Endothelial cell of umbilical vein (primary cell): ENCODE data around the gene TM4SF5. TPM values are rescaled to one million over a fixed set of nuclear protein-coding genes. Genes with fewer than 3 reads are reported as not detected.

Experiments used
- BruUV-seq: library from RNA; stranded (reverse); fragments of 400-500 nt; replicated peaks from 2 replicates; lab custom pipeline; 2021; lab: Mats Ljungman, UMichigan
- CTCF ChIA-PET: fragments of 300-600, 350-600 bp; sonication (Branson Sonifier 250); formaldehyde crosslinking; loops from one replicate; lab custom pipeline; 2021; ENCODE audit warnings: antibody characterized with exemption, inconsistent platforms; lab: Charles Lee
- POLR2A ChIA-PET: fragments of 300-600, 350-600 bp; sonication (Branson Sonifier 250); formaldehyde crosslinking; loops from one replicate; lab custom pipeline; 2021; ENCODE audit warnings: antibody characterized with exemption, inconsistent platforms; lab: Charles Lee
- DNase-seq: peaks from one replicate; pipeline ENCODE4 v3.0.0-alpha.2; 2011; ENCODE audit warnings: low read depth, low spot score
- FAIRE-seq: peaks from 2 replicates; lab custom pipeline; 2011; peaks lifted over from hg19 to GRCh38; lab: Jason Lieb, UNC
- H2AFZ ChIP-seq: 2 replicates; pipeline ENCODE4 v1.6.0; 2012; ENCODE audit warnings: low read depth, low read length, control low read depth, inconsistent platforms
- H3K27ac ChIP-seq: 2 replicates; pipeline ENCODE4 v1.5.1; 2011; ENCODE audit warnings: low read depth, mild to moderate bottlenecking, control low read depth, low read length, moderate library complexity; ENCODE audit not compliant: insufficient read depth
- H3K27me3 ChIP-seq, 2 experiments: 2 replicates each; pipeline versions ENCODE4 v1.6.0 to v1.6.1; 2011; ENCODE audit warnings: low read length in 2 of 2, mixed read lengths in 1 of 2; ENCODE audit not compliant: control insufficient read depth in 2 of 2, insufficient read depth in 2 of 2
- H3K36me3 ChIP-seq, 2 experiments: 2 replicates in 1 of 2; 3 replicates in 1 of 2; pipeline ENCODE4 v1.5.1; 2011; ENCODE audit warnings: low read length in 2 of 2, mild to moderate bottlenecking in 1 of 2, moderate library complexity in 1 of 2; ENCODE audit not compliant: control insufficient read depth in 2 of 2, insufficient read depth in 2 of 2; ENCODE audit errors: extremely low read depth in 1 of 2
- H3K4me1 ChIP-seq: 3 replicates; pipeline ENCODE4 v1.5.1; 2011; ENCODE audit warnings: mild to moderate bottlenecking, low read length; ENCODE audit not compliant: control insufficient read depth, insufficient read depth; ENCODE audit errors: extremely low read depth
- H3K4me2 ChIP-seq: 2 replicates; pipeline ENCODE4 v1.6.1; 2011; ENCODE audit warnings: low read length, control low read depth, mixed read lengths; ENCODE audit not compliant: insufficient read depth
- H3K4me3 ChIP-seq, 3 experiments: fragments of 200-600 bp in 1 of 3; sonication (generic), shearing (Covaris generic) in 1 of 3; replicated peaks in 1 of 3; 2 replicates each; pipeline ENCODE4 v1.5.1; 2011 to 2016; ENCODE audit warnings: control low read depth in 3 of 3, low read length in 3 of 3, mild to moderate bottlenecking in 2 of 3, inconsistent platforms in 1 of 3, low read depth in 1 of 3, moderate library complexity in 1 of 3; ENCODE audit not compliant: insufficient read depth in 1 of 3
- H3K79me2 ChIP-seq: 2 replicates; pipeline ENCODE4 v1.6.0; 2012; ENCODE audit warnings: low read length, inconsistent platforms; ENCODE audit not compliant: control insufficient read depth, insufficient read depth
- H3K9ac ChIP-seq: replicated peaks from 2 replicates; pipeline ENCODE3; 2011; ENCODE audit warnings: low read length, control low read depth; ENCODE audit not compliant: insufficient read depth; ENCODE audit errors: extremely low read depth
- H3K9me1 ChIP-seq: replicated peaks from 3 replicates; pipeline ENCODE4 v1.6.0; 2011; ENCODE audit warnings: mild to moderate bottlenecking, low read length; ENCODE audit not compliant: control insufficient read depth, insufficient read depth; ENCODE audit errors: extremely low read depth
- H3K9me3 ChIP-seq: replicated peaks from 2 replicates; pipeline ENCODE4 v1.5.1; 2012; ENCODE audit warnings: low read length, inconsistent platforms; ENCODE audit not compliant: control insufficient read depth, insufficient read depth
- H4K20me1 ChIP-seq: replicated peaks from 2 replicates; pipeline ENCODE3; 2011; ENCODE audit warnings: mild to moderate bottlenecking, low read length; ENCODE audit not compliant: control insufficient read depth, insufficient read depth; ENCODE audit errors: extremely low read depth
- MYC ChIP-seq: IDR thresholded peaks from one replicate; pipeline ENCODE4 v1.6.1; 2011; ENCODE audit warnings: mild to moderate bottlenecking, low read depth, low read length
- POLR2A ChIP-seq: IDR thresholded peaks from 2 replicates; pipeline ENCODE4 v1.6.1; 2012; ENCODE audit warnings: low read depth, mild to moderate bottlenecking, control low read depth, low read length
- POLR2AphosphoS5 ChIP-seq: IDR thresholded peaks from 2 replicates; pipeline ENCODE4 v1.6.1; 2012; ENCODE audit warnings: low read depth, mild to moderate bottlenecking, control low read depth, low read length, moderate library complexity; ENCODE audit not compliant: insufficient read depth
- dilution Hi-C: fragments of 300-500 bp; cut with MboI; formaldehyde crosslinking; loops from one replicate; pipeline ENCODE4 v1.15.0; 2019; ENCODE audit warnings: low sequenced_read_pairs; ENCODE audit not compliant: extremely low pct_ligation_motif_present
- intact Hi-C: fragments of 100-400 bp; cut with micrococcal nuclease; formaldehyde crosslinking; loops from one replicate; pipeline ENCODE4 v1.10.0; 2022
- polyA plus RNA-seq, 4 experiments: library from polyadenylated mRNA; depleted of rRNA in 3 of 4; stranded (reverse) in 3 of 4; unstranded in 1 of 4; fragments of >200 nt; gene quantifications; 2 replicates each; pipeline versions ENCODE4 v1.2.1 to v1.2.3, GENCODE V29; 2011 to 2012; ENCODE audit warnings: missing spikeins in 1 of 4
- total RNA-seq: library from RNA; stranded (reverse); gene quantifications from 2 replicates; pipeline ENCODE4 v1.2.3, GENCODE V29; 2021
- TF ChIP-seq, protein P1 (sequence below): IDR thresholded peaks from 2 replicates; pipeline ENCODE4 v1.6.1; 2011; ENCODE audit not compliant: insufficient read depth, insufficient read length

Gene TM4SF5
- total and polyA plus RNA-seq, 2 donors (not counting 3 experiments of a cell fraction or from before 2014, with no cell fraction given): not detected

DNA sequence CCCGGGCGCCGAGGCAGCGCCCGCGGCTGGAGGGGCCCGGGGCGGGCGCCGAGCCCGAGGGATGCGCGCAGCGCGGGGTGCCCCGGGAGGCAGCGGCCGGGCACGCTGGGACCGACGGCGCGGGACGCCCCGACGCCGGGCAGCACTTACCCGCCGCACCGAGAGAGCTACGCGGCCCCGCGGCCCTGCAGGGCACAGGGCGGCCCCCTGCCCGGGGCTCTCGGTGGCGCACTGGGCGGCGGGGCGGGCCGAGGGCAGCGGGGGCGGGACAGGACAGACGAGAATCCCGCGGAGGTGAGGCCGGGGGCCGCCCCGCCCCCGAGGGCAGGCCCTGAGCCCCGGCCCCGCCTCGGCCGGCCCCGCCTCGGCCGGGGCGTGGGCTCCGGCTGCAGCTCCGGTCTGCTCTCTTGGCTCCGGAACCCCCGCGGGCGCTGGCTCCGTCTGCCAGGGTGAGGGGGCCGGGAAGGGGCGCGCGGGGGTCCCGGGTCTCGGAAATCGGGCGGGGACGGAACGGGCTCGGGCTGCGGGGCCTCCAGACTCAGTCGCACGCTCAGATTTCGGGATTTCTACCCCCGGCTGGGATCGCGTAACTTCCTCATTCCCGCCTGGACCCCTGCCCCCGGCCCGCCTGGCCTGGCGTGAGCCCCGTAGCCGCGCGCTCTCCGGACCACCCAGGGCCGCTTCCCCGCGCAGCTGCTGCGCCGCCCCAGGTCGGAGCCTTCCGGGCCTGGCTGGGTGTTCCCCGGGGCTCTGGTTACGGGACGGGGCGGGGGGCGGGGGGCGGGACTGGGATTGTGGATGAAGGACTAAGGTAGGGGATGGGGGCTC, 35.3 kb downstream of the TM4SF5 start, which contains the start of gene PLD2:
Gene PLD2 (plus strand): TSS at position 376 of the 828 bp plus-strand sequence. CDS start 621 bp downstream, outside the sequence.
- Histone ChIP-seq H3K9me3 (no peaks in the 10 kb centered on the region), H3K27me3 (no peaks in the 10 kb centered on the region), H3K9ac (peak within 1 kb of the TSS; percentile 80), H3K27ac (no peak within 1 kb of the TSS), H3K9me1 (no peaks in the 10 kb centered on the region), H3K4me3 (peak within 1 kb of the TSS; percentile 87 to 96 (median 91)), H4K20me1 (no peaks in the 10 kb centered on the region), H3K4me1 (peaks cover 11% of the 10 kb centered on the region), H2AFZ (peak within 1 kb of the TSS; percentile 98), H3K36me3 (peaks cover 2 to 9% of the 10 kb centered on the region in 2 experiments), H3K79me2 (no peaks in the 10 kb centered on the region), H3K4me2 (peak within 1 kb of the TSS; percentile 97)
- BruUV-seq: no TSS peak
- ChIA-PET POLR2A (interaction anchor here (0.5 to 1.0 kb wide), 3 partner anchors 11 to 69 kb away, joined by 3 to 5 read pairs (median 3); partner anchors contain the start of gene PSMB6), CTCF (interaction anchor here (1.0 to 3.2 kb wide), 8 partner anchors 11 to 97 kb away, joined by 3 to 14 read pairs (median 7); partner anchors contain the start of genes ARRB2, GLTPD2, PSMB6 and VMO1)
- dilution Hi-C loops (no loop called here), intact Hi-C loops (loop anchor here (1.0 kb wide), 1 partner anchor 11 kb away; the partner anchor contains the start of gene PSMB6)
- peak; percentile 74 for DNase-seq
- TF ChIP-seq, protein P1, sequence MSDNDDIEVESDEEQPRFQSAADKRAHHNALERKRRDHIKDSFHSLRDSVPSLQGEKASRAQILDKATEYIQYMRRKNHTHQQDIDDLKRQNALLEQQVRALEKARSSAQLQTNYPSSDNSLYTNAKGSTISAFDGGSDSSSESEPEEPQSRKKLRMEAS: no peak
- peak; percentile 78 for TF ChIP-seq POLR2AphosphoS5
- TF ChIP-seq POLR2A: peak; percentile 85
- TF ChIP-seq MYC: no peak
- FAIRE-seq: peak; percentile 85
